ENCODE results near the gene LCP2.

DNA sequence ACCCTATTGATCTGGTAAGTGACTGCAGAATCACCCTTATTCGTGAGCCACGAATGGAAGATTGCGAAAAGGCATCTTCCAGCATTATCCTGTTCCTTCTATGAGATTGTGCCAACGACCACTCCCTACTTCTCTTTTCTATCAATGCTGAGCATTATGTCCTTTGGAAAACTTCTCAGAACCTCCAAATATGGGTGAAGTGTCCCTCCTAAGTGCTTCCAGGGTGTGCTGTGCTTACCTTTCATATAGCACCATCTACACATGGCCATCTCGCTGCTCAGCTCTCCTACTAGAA, 14.7 kb upstream of the LCP2 start:
- no peak for TF ChIP-seq CTCF (conservative IDR thresholded peaks at IDR 0.05; ENCODE audit: low read length)
- TF ChIP-seq EZH2phosphoT487 (IDR thresholded peaks at IDR 0.05; ENCODE audit: borderline replicate concordance), result no peak

All from Loucy (cell line).